Cardiac muscle cell (in vitro differentiated cells and primary cell): ENCODE measurements around the gene MAP1A. TPM values are rescaled to one million over a fixed set of nuclear protein-coding genes. Genes with fewer than 3 reads are reported as not detected.

Experiments
- DNase-seq, 2 donors: peaks; one replicate each; pipeline versions ENCODE4 v3.0.0 to v3.0.0-alpha.2; 2010 to 2017; ENCODE audit warnings: low read depth in 1 of 2, low spot score in 1 of 2
- H3K27ac ChIP-seq: fragments of 200-600 bp; sonication (generic); 2 replicates; pipeline ENCODE4 v1.5.1; 2016
- H3K27me3 ChIP-seq: fragments of 200-600 bp; sonication (generic); 2 replicates; pipeline ENCODE4 v1.6.0; 2016; ENCODE audit warnings: control low read depth
- H3K36me3 ChIP-seq: fragments of 200-600 bp; sonication (generic); 2 replicates; pipeline ENCODE4 v1.5.1; 2016; ENCODE audit warnings: control low read depth
- H3K4me1 ChIP-seq: fragments of 200-600 bp; sonication (generic); 2 replicates; pipeline ENCODE4 v1.8.1; 2017; ENCODE audit warnings: low read depth, mild to moderate bottlenecking, mixed run types
- H3K4me3 ChIP-seq: fragments of 200-600 bp; sonication (generic); 2 replicates; pipeline ENCODE4 v1.5.1; 2016; ENCODE audit warnings: mild to moderate bottlenecking
- H3K9me3 ChIP-seq: fragments of 200-600 bp; sonication (generic); 2 replicates; pipeline ENCODE4 v1.5.1; 2017; ENCODE audit warnings: low read depth, mild to moderate bottlenecking, control low read depth
- polyA plus RNA-seq: library from polyadenylated mRNA; unstranded; fragments of >200 nt; fragmentation: Nextera tagmentation; extraction: Ambion mirVana; gene quantifications from 2 replicates; pipeline ENCODE4 v1.2.1, GENCODE V29; 2016
- total RNA-seq: library from RNA; depleted of rRNA; stranded (reverse); fragments of >200 nt; gene quantifications from 2 replicates; pipeline ENCODE4 v1.2.3, GENCODE V29; 2016
- TF ChIP-seq, protein P1 (sequence below): IDR thresholded peaks from 2 replicates; pipeline ENCODE4 v1.5.1; 2012; ENCODE audit warnings: low read depth, mild to moderate bottlenecking, low read length

Gene MAP1A
- total and polyA plus RNA-seq, 2 experiments from 2014 or later = 19.3 to 30.6 TPM

DNA sequence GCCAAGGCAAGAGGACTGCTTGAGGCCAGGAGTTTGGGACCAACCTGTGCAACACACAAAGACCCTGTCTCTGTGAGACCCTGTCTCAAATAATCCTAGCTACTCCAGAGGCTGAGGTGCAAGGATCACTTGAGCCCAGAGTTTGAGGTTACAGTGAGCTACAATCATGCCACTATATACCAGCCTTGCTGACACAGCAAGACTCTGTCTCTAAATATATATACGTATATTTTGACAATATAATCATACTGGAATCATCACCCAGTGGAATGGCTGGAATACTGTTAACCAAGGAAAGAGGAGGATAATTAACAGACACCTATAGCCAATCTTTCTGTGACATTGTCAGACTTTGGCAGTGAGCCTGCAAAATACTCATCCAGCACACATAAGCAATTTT lies 9.0 kb upstream of the MAP1A start:
- Histone ChIP-seq H3K27me3 (no peaks in the 10 kb centered on the region), H3K36me3 (no peaks in the 10 kb centered on the region), H3K4me1 (peaks cover 20% of the 10 kb centered on the region), H3K9me3 (no peaks in the 10 kb centered on the region), H3K27ac (peak overlapping the region; percentile 89), H3K4me3 (no peak overlapping the region)
- DNase-seq = no peak
- TF ChIP-seq, protein P1, sequence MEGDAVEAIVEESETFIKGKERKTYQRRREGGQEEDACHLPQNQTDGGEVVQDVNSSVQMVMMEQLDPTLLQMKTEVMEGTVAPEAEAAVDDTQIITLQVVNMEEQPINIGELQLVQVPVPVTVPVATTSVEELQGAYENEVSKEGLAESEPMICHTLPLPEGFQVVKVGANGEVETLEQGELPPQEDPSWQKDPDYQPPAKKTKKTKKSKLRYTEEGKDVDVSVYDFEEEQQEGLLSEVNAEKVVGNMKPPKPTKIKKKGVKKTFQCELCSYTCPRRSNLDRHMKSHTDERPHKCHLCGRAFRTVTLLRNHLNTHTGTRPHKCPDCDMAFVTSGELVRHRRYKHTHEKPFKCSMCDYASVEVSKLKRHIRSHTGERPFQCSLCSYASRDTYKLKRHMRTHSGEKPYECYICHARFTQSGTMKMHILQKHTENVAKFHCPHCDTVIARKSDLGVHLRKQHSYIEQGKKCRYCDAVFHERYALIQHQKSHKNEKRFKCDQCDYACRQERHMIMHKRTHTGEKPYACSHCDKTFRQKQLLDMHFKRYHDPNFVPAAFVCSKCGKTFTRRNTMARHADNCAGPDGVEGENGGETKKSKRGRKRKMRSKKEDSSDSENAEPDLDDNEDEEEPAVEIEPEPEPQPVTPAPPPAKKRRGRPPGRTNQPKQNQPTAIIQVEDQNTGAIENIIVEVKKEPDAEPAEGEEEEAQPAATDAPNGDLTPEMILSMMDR = no peak

DNA sequence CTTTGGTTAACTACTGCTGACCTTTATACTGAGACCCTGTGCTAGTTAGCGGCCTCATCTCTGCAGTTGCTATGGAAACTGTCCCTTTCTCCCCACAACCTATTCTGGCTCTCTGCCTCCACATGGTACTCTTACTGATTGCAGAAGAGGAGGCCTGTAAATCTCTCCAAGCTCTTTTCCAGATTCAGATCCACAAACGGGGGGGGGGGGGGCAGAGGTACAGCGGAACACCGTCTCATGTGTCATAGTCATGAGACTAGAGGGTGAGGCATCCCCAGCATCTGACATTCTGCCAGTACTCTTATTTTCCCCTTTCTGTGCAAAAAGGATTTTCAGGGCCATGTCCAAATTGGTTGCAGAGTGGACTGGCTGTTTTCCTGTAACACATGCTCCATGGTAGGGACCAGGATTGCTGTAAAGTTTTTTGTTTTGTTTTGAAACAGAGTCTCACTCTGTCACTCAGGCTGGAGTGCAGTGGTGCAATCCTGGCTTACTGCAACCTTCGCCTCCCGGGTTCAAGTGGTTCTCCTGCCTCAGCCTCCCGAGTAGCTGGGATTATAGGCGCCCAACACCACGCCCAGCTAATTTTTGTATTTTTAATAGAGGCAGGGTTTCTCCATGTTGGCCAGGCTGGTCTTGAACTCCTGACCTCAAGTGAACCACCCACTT lies 8.3 kb upstream of the MAP1A start:
- TF ChIP-seq, protein P1 = no peak
- H3K9me3 ChIP-seq = no peaks in the 10 kb centered on the region
- peaks cover 20% of the 10 kb centered on the region for H3K4me1 ChIP-seq
- no peaks in the 10 kb centered on the region for H3K36me3 ChIP-seq
- H3K27me3 ChIP-seq = no peaks in the 10 kb centered on the region
- H3K27ac ChIP-seq = peak overlapping the region; percentile 89
- H3K4me3 ChIP-seq = no peak overlapping the region
- DNase-seq = peak in 1 of 2 donors; percentile 40

DNA sequence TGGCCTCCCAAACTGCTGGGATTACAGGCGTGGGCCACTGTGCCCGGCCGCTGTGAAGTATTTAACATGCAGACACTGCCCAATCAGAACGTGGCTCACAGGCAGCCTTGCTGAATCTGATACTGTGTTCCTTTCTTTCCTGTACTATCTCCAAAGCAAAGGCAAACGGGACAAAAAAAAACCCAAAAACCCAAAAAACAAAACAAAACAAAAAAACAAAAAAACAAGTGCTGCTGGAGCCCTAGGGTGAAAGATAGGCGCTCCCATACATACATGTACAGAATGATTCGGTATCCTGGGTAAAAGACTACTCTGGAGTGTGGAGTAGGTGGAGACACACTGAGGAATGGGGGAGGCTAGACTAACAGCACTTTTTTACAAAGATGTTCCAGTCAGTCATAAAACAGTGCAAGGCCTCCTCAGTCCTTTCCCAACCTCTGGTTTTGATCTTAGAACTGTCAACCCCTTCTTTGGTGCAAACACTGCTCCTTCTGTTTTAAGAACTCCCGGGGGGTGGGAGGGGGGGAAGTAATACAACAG lies 7.7 kb upstream of the MAP1A start:
- peak in 1 of 2 donors; percentile 55 for DNase-seq
- H3K27ac ChIP-seq = peak overlapping the region; percentile 89

DNA sequence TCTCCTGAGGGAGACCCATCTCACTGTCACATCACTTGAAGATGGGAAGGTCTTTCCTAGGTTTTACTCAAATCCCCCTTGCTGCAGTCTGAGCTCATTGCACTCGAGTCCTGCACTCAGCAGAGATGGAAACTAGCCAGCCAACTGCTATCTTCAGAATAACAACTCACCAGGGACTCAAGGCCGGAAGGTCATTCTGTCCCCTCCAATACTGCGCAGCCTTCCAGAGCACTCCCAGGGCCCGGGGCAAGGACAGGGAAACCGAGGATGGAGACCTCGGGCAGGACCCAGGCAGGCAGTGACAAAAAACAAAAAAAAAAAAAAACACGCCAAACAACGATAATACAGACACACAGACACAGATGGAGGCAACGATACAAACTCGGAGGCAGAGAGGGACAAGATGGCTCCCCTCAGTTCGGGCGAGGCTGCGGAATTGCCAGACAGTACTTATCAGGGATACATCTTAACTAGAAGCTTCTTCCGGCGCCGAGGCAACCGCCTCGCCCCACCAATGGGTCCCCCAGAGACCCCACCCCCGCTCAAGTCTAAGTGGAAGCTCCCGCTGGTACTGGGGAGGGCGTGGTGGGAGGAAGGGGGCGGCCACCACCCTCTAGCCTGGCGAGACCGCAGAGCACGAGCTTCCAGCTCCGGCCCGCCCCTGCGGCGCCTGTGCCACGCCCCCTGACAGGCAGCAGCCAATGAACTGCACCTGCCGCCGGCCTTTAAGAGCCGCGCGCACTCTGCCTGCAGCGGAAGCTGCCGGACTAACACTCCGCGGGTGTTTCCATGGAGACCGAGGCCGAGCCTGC lies 7.0 kb upstream of the MAP1A start:
- no peaks in the 10 kb centered on the region for H3K27me3 ChIP-seq
- peak; percentile 99 to 100 for DNase-seq
- H3K9me3 ChIP-seq = no peaks in the 10 kb centered on the region
- no peaks in the 10 kb centered on the region for H3K36me3 ChIP-seq
- TF ChIP-seq, protein P1 = peak; percentile 38
- H3K27ac ChIP-seq = peak overlapping the region; percentile 89
- H3K4me1 ChIP-seq = peaks cover 20% of the 10 kb centered on the region
- H3K4me3 ChIP-seq = peak overlapping the region; percentile 49

More for the DNA sequence above, 7.7 kb upstream of the MAP1A start:
- Histone ChIP-seq H3K36me3 (no peaks in the 10 kb centered on the region), H3K9me3 (no peaks in the 10 kb centered on the region), H3K27me3 (no peaks in the 10 kb centered on the region), H3K4me3 (peak overlapping the region; percentile 49), H3K4me1 (peaks cover 20% of the 10 kb centered on the region)
- TF ChIP-seq, protein P1 = no peak

DNA sequence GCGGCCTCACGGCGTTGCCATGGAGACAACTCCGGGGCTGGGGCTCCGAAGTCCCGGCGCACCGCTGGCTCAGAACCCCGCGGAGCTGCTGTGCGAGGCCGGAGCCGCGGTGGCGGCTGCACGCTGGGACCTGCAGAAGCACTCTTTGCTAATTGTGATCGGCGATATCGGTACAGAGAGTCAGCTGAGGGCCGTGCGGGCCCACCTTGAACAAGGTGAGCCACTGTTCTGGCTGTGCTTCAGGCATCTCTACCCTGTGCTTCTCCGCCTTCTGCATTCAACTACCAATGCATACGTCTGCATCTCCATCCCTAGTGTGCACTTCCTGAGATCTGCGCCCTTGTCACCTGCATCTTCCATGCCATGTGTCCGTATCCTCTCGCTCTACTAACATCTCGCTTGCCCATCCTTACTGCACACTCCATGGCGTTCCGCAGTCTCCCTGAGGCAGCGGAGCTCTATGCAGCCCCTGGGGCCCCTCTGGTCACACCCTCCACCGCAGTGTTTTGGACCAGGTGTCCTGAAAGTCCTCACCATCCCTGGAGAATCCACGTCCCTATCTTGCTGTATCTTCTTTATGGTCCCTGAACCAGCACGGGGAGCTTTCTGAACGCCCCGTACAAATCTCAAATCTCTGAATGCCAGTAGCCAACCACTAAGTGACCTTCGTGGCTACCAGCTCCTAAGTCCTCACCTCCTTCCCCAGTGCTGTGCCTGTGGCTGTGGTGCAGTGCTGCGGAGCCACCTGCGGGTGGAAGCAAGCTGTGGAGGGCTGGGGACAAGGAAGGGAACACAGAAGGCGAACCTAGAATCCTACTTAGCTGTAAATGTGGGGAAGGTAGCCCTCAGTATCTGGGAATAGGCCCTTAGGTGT lies 6.2 kb upstream of the MAP1A start:
- Histone ChIP-seq H3K4me1 (peaks cover 20% of the 10 kb centered on the region), H3K27me3 (no peaks in the 10 kb centered on the region), H3K27ac (no peak overlapping the region), H3K4me3 (peak overlapping the region; percentile 49), H3K36me3 (no peaks in the 10 kb centered on the region), H3K9me3 (no peaks in the 10 kb centered on the region)
- TF ChIP-seq, protein P1 = peak; percentile 15
- peak in 1 of 2 donors; percentile 50 for DNase-seq
